Measurements from ENCODE around the gene SPATA21.

GRCh38 chr1:16352842-16353535 lies 84.2 kb downstream of the SPATA21 start:
- TF ChIP-seq CTCF (IDR thresholded peaks at IDR 0.05): no peak
- TF ChIP-seq POLR2A (IDR thresholded peaks at IDR 0.05): no peak
